ENCODE data around the gene B9D2. TPM values are rescaled to one million over a fixed set of nuclear protein-coding genes. Genes with fewer than 3 reads are reported as not detected.

Gene B9D2
- polyA plus RNA-seq, 1 donor from 2014 or later = 15.9 TPM

DNA sequence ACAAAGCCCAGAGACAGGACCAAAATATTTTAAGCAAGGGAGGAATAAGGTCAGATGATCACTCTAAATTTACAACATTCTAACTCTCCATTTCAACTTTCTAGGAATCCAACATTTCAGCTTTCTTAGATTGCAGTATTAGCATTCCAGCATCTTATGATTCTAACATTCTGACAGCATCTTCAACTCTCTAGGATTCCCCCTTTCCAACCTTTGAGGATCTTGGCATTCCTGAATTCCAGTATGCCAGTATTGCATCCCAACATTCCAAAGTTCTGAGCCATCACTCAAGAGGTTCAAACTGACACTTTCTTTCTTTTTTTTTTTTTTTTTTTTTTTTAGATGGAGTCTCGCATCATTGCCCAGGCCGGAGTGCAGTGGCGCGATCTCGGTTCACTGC, 24.0 kb downstream of the B9D2 start:
- no peaks in the 10 kb centered on the region for H3K36me3 ChIP-seq (ENCODE audit: insufficient read depth, low read length)
- H3K27me3 ChIP-seq (ENCODE audit: insufficient read depth, low read depth, low read length) = no peaks in the 10 kb centered on the region
- H3K79me2 ChIP-seq (replicated peaks; ENCODE audit: insufficient read depth, low read length) = no peaks in the 10 kb centered on the region
- no peak for TF ChIP-seq CTCF (IDR thresholded peaks at IDR 0.05; ENCODE audit: poor library complexity, severe bottlenecking)
- no peak for TF ChIP-seq MXI1 (conservative IDR thresholded peaks at IDR 0.05; ENCODE audit: poor library complexity, severe bottlenecking)
- TF ChIP-seq TAF1 (IDR thresholded peaks at IDR 0.05; ENCODE audit: low read depth) = no peak
- TF ChIP-seq EZH2 (IDR thresholded peaks at IDR 0.05; ENCODE audit: borderline replicate concordance, insufficient read depth, low read length, poor library complexity, severe bottlenecking) = no peak
- no peak for TF ChIP-seq REST (IDR thresholded peaks at IDR 0.05; ENCODE audit: borderline replicate concordance)
- no peak for TF ChIP-seq POLR2AphosphoS5 (IDR thresholded peaks at IDR 0.05)
- H3K9ac ChIP-seq (ENCODE audit: low read length) = no peak overlapping the region
- H3K4me2 ChIP-seq (ENCODE audit: low read length) = no peak overlapping the region
- no peaks in the 10 kb centered on the region for H3K9me3 ChIP-seq (ENCODE audit: low read length)
- no peaks in the 10 kb centered on the region for H4K20me1 ChIP-seq (ENCODE audit: insufficient read depth)
- no peak overlapping the region for H2AFZ ChIP-seq (ENCODE audit: low read depth, low read length)
- no peaks in the 10 kb centered on the region for H3F3A ChIP-seq (ENCODE audit: insufficient read depth, low read length, poor library complexity, severe bottlenecking)
- no peak overlapping the region for H3K27ac ChIP-seq (ENCODE audit: low read length)
- H3K4me3 ChIP-seq (ENCODE audit: low read length) = no peak overlapping the region
- H3K9me2 ChIP-seq (ENCODE audit: insufficient read depth, low read length) = no peaks in the 10 kb centered on the region

- Histone ChIP-seq H3K4me3 (ENCODE audit: low read length) (no peak overlapping the region), H3K79me2 (replicated peaks; ENCODE audit: insufficient read depth, low read length) (no peaks in the 10 kb centered on the region), H4K20me1 (ENCODE audit: insufficient read depth) (no peaks in the 10 kb centered on the region), H3K27me3 (ENCODE audit: insufficient read depth, low read depth, low read length) (no peaks in the 10 kb centered on the region), H3K4me2 (ENCODE audit: low read length) (no peak overlapping the region), H3K9me2 (ENCODE audit: insufficient read depth, low read length) (no peaks in the 10 kb centered on the region), H3K9me3 (ENCODE audit: low read length) (no peaks in the 10 kb centered on the region), H3K36me3 (ENCODE audit: insufficient read depth, low read length) (no peaks in the 10 kb centered on the region), H3F3A (ENCODE audit: insufficient read depth, low read length, poor library complexity, severe bottlenecking) (no peaks in the 10 kb centered on the region), H3K27ac (ENCODE audit: low read length) (no peak overlapping the region), H3K9ac (ENCODE audit: low read length) (no peak overlapping the region), H2AFZ (ENCODE audit: low read depth, low read length) (no peak overlapping the region)
- TF ChIP-seq EP300 (conservative IDR thresholded peaks at IDR 0.05; ENCODE audit: poor library complexity, severe bottlenecking) (no peak), CTCF (IDR thresholded peaks at IDR 0.05; ENCODE audit: poor library complexity, severe bottlenecking) (no peak), TAF1 (IDR thresholded peaks at IDR 0.05; ENCODE audit: low read depth) (no peak), POLR2AphosphoS5 (IDR thresholded peaks at IDR 0.05) (no peak), REST (IDR thresholded peaks at IDR 0.05; ENCODE audit: borderline replicate concordance) (no peak), SMC3 (conservative IDR thresholded peaks at IDR 0.05; ENCODE audit: poor library complexity) (no peak), RAD21 (conservative IDR thresholded peaks at IDR 0.05) (no peak), EZH2 (IDR thresholded peaks at IDR 0.05; ENCODE audit: borderline replicate concordance, insufficient read depth, low read length, poor library complexity, severe bottlenecking) (no peak), MXI1 (conservative IDR thresholded peaks at IDR 0.05; ENCODE audit: poor library complexity, severe bottlenecking) (no peak)
Measured at GRCh38 chr19:41335467-41335866, 28.5 kb downstream of the B9D2 start.
